ENCODE results near the gene CBFA2T3.

Gene CBFA2T3

DNA sequence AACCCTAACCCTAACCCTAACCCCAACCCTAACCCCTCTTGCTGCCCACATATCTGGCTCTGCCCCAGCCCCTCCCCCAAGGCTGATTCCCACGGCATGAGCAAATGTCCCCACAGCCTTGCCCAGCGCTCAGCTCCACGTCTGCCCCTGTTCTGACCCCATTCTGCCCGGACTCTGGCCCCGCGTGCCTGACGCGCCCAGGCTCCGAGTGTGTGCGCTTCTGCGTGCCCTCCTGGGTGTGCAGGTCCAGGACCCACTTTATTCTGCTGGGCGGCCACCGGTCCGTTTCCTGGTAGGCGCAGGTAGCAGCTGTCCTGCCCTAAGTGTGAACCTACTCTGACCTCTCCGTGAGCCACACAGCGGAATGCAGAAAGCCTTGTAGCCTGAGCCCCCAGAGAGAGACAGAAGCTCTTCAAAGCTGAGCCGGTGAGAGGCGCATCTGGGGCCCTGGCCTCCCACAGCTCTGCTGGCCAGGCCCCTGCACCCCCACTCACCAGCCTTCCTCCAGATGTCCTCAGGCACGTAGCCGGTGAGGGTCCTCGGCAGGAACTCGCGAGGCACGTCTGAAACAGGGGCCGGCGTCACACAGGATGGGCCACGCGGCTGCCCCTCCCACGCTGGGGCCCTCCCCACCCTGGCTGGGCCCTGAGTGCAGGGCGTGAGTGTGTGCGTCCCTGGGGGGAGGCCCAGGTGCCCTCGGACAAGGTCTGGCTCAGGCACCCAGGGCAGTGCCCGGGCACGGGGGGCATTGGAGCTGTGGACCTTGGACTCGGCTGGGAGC is 96.6 kb downstream of the CBFA2T3 start:
- TF ChIP-seq ZNF146 (tag by site-specific recombination; IDR thresholded peaks at IDR 0.05) (no peak), ZNF214 (tag by site-specific recombination; IDR thresholded peaks at IDR 0.05; ENCODE audit: borderline replicate concordance) (no peak)
- TF ChIP-seq, protein P1, sequence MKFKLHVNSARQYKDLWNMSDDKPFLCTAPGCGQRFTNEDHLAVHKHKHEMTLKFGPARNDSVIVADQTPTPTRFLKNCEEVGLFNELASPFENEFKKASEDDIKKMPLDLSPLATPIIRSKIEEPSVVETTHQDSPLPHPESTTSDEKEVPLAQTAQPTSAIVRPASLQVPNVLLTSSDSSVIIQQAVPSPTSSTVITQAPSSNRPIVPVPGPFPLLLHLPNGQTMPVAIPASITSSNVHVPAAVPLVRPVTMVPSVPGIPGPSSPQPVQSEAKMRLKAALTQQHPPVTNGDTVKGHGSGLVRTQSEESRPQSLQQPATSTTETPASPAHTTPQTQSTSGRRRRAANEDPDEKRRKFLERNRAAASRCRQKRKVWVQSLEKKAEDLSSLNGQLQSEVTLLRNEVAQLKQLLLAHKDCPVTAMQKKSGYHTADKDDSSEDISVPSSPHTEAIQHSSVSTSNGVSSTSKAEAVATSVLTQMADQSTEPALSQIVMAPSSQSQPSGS (tag by site-specific recombination; IDR thresholded peaks at IDR 0.05; ENCODE audit: low read depth): no peak
- ChIA-PET POLR2A (no interaction called here), CTCF (interaction anchor here (0.9 kb wide), 1 partner anchor 23 kb away, joined by 4 read pairs; the partner anchor contains the start of gene TRAPPC2L)
- Histone ChIP-seq H3K27ac (ENCODE audit: extremely low read depth, low read depth, low read length) (no peak overlapping the region), H3K4me3 (ENCODE audit: low read depth, low read length) (no peak overlapping the region), H3K9me3 (ENCODE audit: control insufficient read depth, insufficient read depth, low read depth, low read length) (no peaks in the 10 kb centered on the region), H3K4me1 (ENCODE audit: control insufficient read depth, insufficient read depth, low read length) (no peaks in the 10 kb centered on the region), H3K36me3 (ENCODE audit: control insufficient read depth in 2 of 2, insufficient read depth in 1 of 2, low read length in 2 of 2) (no peaks in the 10 kb centered on the region)

DNA sequence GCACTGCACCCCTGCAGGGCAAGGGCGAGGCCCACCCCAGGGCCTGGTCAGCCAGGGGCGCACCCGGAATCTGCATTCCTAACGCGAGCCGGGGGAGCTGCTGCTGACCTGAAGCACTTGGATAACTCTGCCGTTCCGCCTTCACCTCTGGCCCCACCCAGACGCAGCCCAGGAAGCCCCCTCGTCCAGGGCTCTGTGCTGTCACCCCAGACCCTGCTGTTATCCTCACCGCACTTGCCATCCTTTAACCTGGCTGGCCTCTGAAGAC is 97.3 kb downstream of the CBFA2T3 start:
- ChIA-PET CTCF (no interaction called here), POLR2A (no interaction called here)
- H3K36me3 ChIP-seq (ENCODE audit: control insufficient read depth in 2 of 2, insufficient read depth in 1 of 2, low read length in 2 of 2): no peaks in the 10 kb centered on the region
- no peak overlapping the region for H3K4me3 ChIP-seq (ENCODE audit: low read depth, low read length)
- no peak overlapping the region for H3K27ac ChIP-seq (ENCODE audit: extremely low read depth, low read depth, low read length)
- H3K9me3 ChIP-seq (ENCODE audit: control insufficient read depth, insufficient read depth, low read depth, low read length): no peaks in the 10 kb centered on the region
- TF ChIP-seq ZXDB (tag by site-specific recombination; IDR thresholded peaks at IDR 0.05): no peak
- no peak for TF ChIP-seq BCL11A (tag by site-specific recombination; IDR thresholded peaks at IDR 0.05; ENCODE audit: low read depth)
- TF ChIP-seq, protein P2, sequence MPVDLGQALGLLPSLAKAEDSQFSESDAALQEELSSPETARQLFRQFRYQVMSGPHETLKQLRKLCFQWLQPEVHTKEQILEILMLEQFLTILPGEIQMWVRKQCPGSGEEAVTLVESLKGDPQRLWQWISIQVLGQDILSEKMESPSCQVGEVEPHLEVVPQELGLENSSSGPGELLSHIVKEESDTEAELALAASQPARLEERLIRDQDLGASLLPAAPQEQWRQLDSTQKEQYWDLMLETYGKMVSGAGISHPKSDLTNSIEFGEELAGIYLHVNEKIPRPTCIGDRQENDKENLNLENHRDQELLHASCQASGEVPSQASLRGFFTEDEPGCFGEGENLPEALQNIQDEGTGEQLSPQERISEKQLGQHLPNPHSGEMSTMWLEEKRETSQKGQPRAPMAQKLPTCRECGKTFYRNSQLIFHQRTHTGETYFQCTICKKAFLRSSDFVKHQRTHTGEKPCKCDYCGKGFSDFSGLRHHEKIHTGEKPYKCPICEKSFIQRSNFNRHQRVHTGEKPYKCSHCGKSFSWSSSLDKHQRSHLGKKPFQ (tag by site-specific recombination; IDR thresholded peaks at IDR 0.05): no peak
- TF ChIP-seq ZNF48 (tag by site-specific recombination; IDR thresholded peaks at IDR 0.05): no peak
- TF ChIP-seq, protein P3, sequence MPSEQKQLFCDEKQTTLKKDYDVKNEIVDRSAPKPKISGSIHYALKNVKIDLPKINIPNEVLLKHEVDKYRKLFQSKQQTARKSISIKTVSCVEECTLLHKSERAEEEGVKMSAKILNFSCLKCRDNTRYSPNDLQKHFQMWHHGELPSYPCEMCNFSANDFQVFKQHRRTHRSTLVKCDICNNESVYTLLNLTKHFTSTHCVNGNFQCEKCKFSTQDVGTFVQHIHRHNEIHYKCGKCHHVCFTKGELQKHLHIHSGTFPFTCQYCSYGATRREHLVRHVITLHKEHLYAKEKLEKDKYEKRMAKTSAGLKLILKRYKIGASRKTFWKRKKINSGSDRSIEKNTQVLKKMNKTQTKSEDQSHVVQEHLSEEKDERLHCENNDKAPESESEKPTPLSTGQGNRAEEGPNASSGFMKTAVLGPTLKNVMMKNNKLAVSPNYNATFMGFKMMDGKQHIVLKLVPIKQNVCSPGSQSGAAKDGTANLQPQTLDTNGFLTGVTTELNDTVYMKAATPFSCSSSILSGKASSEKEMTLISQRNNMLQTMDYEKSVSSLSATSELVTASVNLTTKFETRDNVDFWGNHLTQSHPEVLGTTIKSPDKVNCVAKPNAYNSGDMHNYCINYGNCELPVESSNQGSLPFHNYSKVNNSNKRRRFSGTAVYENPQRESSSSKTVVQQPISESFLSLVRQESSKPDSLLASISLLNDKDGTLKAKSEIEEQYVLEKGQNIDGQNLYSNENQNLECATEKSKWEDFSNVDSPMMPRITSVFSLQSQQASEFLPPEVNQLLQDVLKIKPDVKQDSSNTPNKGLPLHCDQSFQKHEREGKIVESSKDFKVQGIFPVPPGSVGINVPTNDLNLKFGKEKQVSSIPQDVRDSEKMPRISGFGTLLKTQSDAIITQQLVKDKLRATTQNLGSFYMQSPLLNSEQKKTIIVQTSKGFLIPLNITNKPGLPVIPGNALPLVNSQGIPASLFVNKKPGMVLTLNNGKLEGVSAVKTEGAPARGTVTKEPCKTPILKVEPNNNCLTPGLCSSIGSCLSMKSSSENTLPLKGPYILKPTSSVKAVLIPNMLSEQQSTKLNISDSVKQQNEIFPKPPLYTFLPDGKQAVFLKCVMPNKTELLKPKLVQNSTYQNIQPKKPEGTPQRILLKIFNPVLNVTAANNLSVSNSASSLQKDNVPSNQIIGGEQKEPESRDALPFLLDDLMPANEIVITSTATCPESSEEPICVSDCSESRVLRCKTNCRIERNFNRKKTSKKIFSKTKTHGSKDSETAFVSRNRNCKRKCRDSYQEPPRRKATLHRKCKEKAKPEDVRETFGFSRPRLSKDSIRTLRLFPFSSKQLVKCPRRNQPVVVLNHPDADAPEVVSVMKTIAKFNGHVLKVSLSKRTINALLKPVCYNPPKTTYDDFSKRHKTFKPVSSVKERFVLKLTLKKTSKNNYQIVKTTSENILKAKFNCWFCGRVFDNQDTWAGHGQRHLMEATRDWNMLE (tag by site-specific recombination; conservative IDR thresholded peaks at IDR 0.05; ENCODE audit: low read depth): no peak
- H3K4me1 ChIP-seq (ENCODE audit: control insufficient read depth, insufficient read depth, low read length): no peaks in the 10 kb centered on the region

DNA sequence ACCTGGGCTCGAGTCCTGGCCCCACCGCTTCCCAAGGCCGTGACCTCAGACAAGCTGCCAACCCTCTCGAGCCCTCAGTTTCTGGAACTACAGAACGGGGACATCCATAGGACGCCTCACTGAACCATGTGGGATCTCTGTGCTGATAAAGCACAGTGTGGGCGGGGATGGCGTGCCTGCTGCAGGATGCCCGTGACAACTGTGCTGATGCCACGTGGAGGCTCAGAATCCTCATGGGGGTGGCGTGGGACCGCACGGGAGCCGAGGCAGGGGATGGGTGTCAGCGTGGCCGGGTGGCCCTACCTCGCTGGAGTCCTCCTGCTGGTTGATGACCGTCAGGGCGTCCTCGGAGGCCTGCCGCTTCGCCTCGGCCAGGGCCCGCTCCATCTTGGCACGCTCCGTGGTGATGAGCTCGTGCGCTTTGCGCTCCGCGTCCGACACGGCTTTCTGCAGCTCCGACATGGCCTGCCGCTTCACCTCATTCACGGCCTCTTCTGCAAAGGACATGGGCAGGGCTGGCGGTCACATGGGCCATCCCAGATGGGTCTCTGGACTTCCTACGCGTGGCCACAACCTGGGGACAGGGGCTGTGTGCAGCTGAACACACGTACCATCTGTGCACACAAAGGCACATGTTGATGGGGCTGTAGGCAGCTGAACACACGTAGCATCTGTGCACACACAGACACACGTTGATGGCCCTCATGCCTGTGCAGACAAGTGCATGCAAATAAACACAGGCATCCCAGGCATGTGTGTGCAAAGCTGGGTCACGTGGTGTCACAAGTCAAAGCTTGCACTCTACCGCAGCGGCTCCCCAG is 97.8 kb downstream of the CBFA2T3 start:
- no peaks in the 10 kb centered on the region for H3K36me3 ChIP-seq (ENCODE audit: control insufficient read depth in 2 of 2, insufficient read depth in 1 of 2, low read length in 2 of 2)
- no peak overlapping the region for H3K27ac ChIP-seq (ENCODE audit: extremely low read depth, low read depth, low read length)
- TF ChIP-seq ZNF837 (tag by site-specific recombination; IDR thresholded peaks at IDR 0.05) (no peak), ZNF707 (tag by site-specific recombination; IDR thresholded peaks at IDR 0.05) (no peak), ZBTB8A (tag by site-specific recombination; IDR thresholded peaks at IDR 0.05) (no peak), ZNF560 (tag by site-specific recombination; IDR thresholded peaks at IDR 0.05; ENCODE audit: borderline replicate concordance) (no peak), ZNF350 (tag by site-specific recombination; IDR thresholded peaks at IDR 0.05) (no peak), ZNF202 (tag by site-specific recombination; IDR thresholded peaks at IDR 0.05; ENCODE audit: borderline replicate concordance) (no peak), ZNF596 (tag by site-specific recombination; IDR thresholded peaks at IDR 0.05) (no peak), ZNF416 (tag by site-specific recombination; IDR thresholded peaks at IDR 0.05) (no peak), ZIC2 (tag by site-specific recombination; IDR thresholded peaks at IDR 0.05) (no peak)
- POLR2A ChIA-PET: no interaction called here
- CTCF ChIA-PET: no interaction called here
- no peaks in the 10 kb centered on the region for H3K9me3 ChIP-seq (ENCODE audit: control insufficient read depth, insufficient read depth, low read depth, low read length)
- no peaks in the 10 kb centered on the region for H3K4me1 ChIP-seq (ENCODE audit: control insufficient read depth, insufficient read depth, low read length)
- H3K4me3 ChIP-seq (ENCODE audit: low read depth, low read length): no peak overlapping the region

Data from HEK293 (cell line).